ENCODE data around the gene PRSS2. TPM values are rescaled to one million over a fixed set of nuclear protein-coding genes. Genes with fewer than 3 reads are reported as not detected.
A peak's percentile ranks its signal among the peaks of the same experiment; 100 is the strongest.

The PRSS2 gene
- total and polyA plus RNA-seq, 2 donors (not counting 1 experiment from before 2014, with no cell fraction given): not detected

DNA sequence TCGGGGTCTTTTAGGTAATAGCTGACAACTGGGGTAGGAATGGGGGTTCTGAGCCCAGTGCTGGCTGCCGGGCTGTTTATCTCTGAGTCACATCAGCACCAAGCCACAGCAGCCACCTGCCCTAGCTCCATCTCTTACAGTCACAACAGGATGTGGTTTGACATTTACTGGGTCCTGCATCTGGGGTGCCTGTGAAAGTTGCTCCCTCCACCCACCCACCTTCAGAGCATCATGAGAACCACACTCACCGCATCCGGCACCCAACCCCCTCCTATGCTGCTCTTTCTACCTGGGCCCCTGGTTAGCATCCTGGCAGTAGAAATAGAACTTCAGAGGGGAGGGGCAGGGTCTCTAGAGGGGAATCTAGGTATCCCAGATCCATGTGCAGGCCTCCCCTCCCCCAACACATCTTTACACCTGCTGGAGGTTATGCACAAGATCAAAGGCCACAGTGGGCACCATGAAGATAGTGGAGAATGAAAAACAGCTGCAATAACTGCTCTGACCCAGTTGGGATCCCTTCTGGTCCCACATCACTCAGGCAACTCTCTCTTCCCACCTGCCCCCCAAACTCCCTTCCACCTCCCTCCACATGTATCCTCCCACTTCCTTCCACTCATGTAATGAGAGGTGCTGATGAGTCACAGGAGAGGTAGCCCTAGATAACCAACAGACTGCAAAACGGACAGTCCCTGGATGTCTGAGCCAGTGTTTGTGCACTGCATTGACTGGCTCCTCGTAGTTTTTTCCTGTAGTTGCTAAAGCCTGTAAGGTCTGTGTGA, 38.2 kb downstream of the PRSS2 start:
- intact Hi-C loops (cut with micrococcal nuclease): loop anchor here (1.0 to 5.0 kb wide), 4 partner anchors 11 to 573 kb away; partner anchors contain the start of genes CASP2 and ZYX
- Histone ChIP-seq H3K9ac (ENCODE audit: low read length) (peak overlapping the region; percentile 49), H3K4me1 (ENCODE audit: control insufficient read depth in 2 of 2, insufficient read depth in 2 of 2, low read length in 2 of 2) (peaks cover 98 to 99% of the 10 kb centered on the region in 2 donors), H3K4me3 (ENCODE audit: control extremely low read depth in 1 of 5, extremely low read depth in 1 of 5, insufficient read depth in 1 of 5, low read depth in 2 of 5, low read length in 4 of 5) (peak overlapping the region in 1 of 5 experiments; percentile 34), H3K36me3 (replicated peaks in 1 of 2; ENCODE audit: control extremely low read depth in 1 of 2, control insufficient read depth in 1 of 2, extremely low read depth in 1 of 2, insufficient read depth in 2 of 2, low read length in 1 of 2) (no peaks in the 10 kb centered on the region), H4K20me1 (ENCODE audit: control insufficient read depth, insufficient read depth, low read length, poor library complexity, severe bottlenecking) (no peaks in the 10 kb centered on the region), H3K79me2 (ENCODE audit: control insufficient read depth, insufficient read depth, low read length) (peaks cover 21% of the 10 kb centered on the region), H3K4me2 (replicated peaks; ENCODE audit: low read depth, low read length, poor library complexity, severe bottlenecking) (peak overlapping the region; percentile 63), H2AFZ (ENCODE audit: insufficient read depth, low read depth, low read length, poor library complexity, severe bottlenecking) (peak overlapping the region; percentile 44), H3K9me3 (ENCODE audit: control extremely low read depth in 1 of 3, control insufficient read depth in 2 of 3, insufficient read depth in 1 of 3, low read length in 2 of 3) (no peaks in the 10 kb centered on the region), H3K27ac (ENCODE audit: low read length in 2 of 2) (peak overlapping the region; percentile 95 to 99), H3K27me3 (replicated peaks in 1 of 4; ENCODE audit: control extremely low read depth in 1 of 4, control insufficient read depth in 3 of 4, insufficient read depth in 4 of 4, low read length in 3 of 4) (no peaks in the 10 kb centered on the region)
- CTCF ChIA-PET: interaction anchor here (1.0 to 19.1 kb wide), 11 partner anchors 9 to 195 kb away, joined by 3 to 1138 read pairs (median 46); partner anchors contain the start of genes EPHB6 and PRSS2
- POLR2A ChIA-PET: interaction anchor here (1.3 to 14.1 kb wide), 6 partner anchors 18 to 454 kb away, joined by 3 to 961 read pairs (median 12); partner anchors contain the start of genes EPHB6, GSTK1 and PRSS2
- TF ChIP-seq, protein P1, sequence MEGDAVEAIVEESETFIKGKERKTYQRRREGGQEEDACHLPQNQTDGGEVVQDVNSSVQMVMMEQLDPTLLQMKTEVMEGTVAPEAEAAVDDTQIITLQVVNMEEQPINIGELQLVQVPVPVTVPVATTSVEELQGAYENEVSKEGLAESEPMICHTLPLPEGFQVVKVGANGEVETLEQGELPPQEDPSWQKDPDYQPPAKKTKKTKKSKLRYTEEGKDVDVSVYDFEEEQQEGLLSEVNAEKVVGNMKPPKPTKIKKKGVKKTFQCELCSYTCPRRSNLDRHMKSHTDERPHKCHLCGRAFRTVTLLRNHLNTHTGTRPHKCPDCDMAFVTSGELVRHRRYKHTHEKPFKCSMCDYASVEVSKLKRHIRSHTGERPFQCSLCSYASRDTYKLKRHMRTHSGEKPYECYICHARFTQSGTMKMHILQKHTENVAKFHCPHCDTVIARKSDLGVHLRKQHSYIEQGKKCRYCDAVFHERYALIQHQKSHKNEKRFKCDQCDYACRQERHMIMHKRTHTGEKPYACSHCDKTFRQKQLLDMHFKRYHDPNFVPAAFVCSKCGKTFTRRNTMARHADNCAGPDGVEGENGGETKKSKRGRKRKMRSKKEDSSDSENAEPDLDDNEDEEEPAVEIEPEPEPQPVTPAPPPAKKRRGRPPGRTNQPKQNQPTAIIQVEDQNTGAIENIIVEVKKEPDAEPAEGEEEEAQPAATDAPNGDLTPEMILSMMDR (IDR thresholded peaks at IDR 0.05): no peak
- no peak for TF ChIP-seq EZH2 (IDR thresholded peaks at IDR 0.05; ENCODE audit: borderline replicate concordance, insufficient read depth, low read depth, low read length, poor library complexity, severe bottlenecking)
- DNase-seq (peak; percentile 95), ATAC-seq (ENCODE audit: low read depth) (peak; percentile 72)
- H3K4me1 Mint-ChIP-seq: peaks cover 96% of the 10 kb centered on the region
- peak overlapping the region; percentile 74 for H3K4me3 Mint-ChIP-seq
- peak overlapping the region; percentile 100 for H3K27ac Mint-ChIP-seq
- no peaks in the 10 kb centered on the region for H3K9me3 Mint-ChIP-seq (ENCODE audit: insufficient read depth)
- WGBS (ENCODE audit: insufficient coverage): 0% methylated on average over 1 of the region's 6 CpGs
- no peaks in the 10 kb centered on the region for H3K27me3 Mint-ChIP-seq
